NCI-H1436 treated with DMSO at 0.1 percent for 48 hours (cell line): ENCODE measurements around the gene TRPT1.

Source experiments
- DNase-seq: peaks from one replicate; lab custom pipeline; 2025; lab: John Stamatoyannopoulos, UW

Gene TRPT1

GRCh38 chr11:64178203-64178602, 47.8 kb downstream of the TRPT1 start:
- DNase-seq = no peak

DNA sequence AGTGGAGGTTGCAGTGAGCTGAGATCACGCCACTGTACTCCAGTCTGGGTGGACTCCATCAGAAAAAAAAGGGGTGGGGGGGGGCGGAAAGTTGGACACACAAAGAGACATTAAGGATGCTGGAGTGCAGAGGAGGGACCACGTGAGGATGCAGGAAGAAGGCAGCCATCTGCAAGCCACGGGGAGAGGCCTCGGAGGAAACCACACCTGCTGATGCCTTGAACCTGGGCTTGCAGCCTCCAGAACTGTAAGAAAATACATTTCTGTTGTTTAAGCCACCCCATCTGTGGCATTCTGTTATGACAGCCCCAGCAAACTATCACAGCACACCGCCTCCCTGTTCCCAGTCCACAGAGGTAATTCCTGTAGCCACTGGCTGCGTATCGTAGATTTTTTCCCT, 49.2 kb downstream of the TRPT1 start:
- no peak for DNase-seq
